GM23338 (cell line): ENCODE measurements around the gene C10orf105. TPM values are rescaled to one million over a fixed set of nuclear protein-coding genes. Genes with fewer than 3 reads are reported as not detected.

Source experiments
- ATAC-seq: fragments of 200-7000 bp; cut with Tn5 transposase; 3 replicates; pipeline ENCODE4 v1.9.1; 2020
- DNase-seq: peaks from one replicate; pipeline ENCODE4 v3.0.0-alpha.2; 2015; ENCODE audit warnings: low spot score
- H2AFZ ChIP-seq: fragments of 200-600 bp; sonication (generic); 2 replicates; pipeline ENCODE4 v1.8.0; 2016; ENCODE audit warnings: antibody characterized with exemption, mild to moderate bottlenecking, moderate library complexity
- H3F3A ChIP-seq: fragments of 200-600 bp; sonication (generic); replicated peaks from 2 replicates; pipeline ENCODE4 v1.8.0; 2017; ENCODE audit warnings: antibody characterized with exemption, mixed run types, low read depth
- H3K27ac ChIP-seq: fragments of 200-600 bp; sonication (generic); 2 replicates; pipeline ENCODE4 v1.6.1; 2016; ENCODE audit warnings: low read depth
- H3K27me3 ChIP-seq: fragments of 200-600 bp; sonication (generic); 2 replicates; pipeline ENCODE4 v1.8.0; 2016; ENCODE audit warnings: mild to moderate bottlenecking, mixed run types, moderate library complexity; ENCODE audit not compliant: insufficient read depth
- H3K36me3 ChIP-seq: fragments of 200-600 bp; sonication (generic); 2 replicates; pipeline ENCODE4 v1.8.0; 2016; ENCODE audit warnings: mild to moderate bottlenecking; ENCODE audit not compliant: insufficient read depth
- H3K4me1 ChIP-seq: fragments of 200-600 bp; sonication (generic); 2 replicates; pipeline ENCODE4 v1.8.0; 2016; ENCODE audit warnings: mild to moderate bottlenecking, moderate library complexity; ENCODE audit not compliant: insufficient read depth
- H3K4me2 ChIP-seq: fragments of 200-600 bp; sonication (generic); 2 replicates; pipeline ENCODE4 v1.7.1; 2017; ENCODE audit warnings: mixed run types
- H3K4me3 ChIP-seq: fragments of 200-600 bp; sonication (generic); 2 replicates; pipeline ENCODE4 v1.6.1; 2016; ENCODE audit warnings: mixed run types
- H3K79me2 ChIP-seq: fragments of 200-600 bp; sonication (generic); replicated peaks from 2 replicates; pipeline ENCODE4 v1.8.0; 2017; ENCODE audit warnings: mild to moderate bottlenecking; ENCODE audit not compliant: insufficient read depth
- H3K9me2 ChIP-seq: fragments of 200-600 bp; sonication (generic); 2 replicates; pipeline ENCODE4 v1.8.0; 2017; ENCODE audit not compliant: insufficient read depth
- H4K20me1 ChIP-seq: fragments of 200-600 bp; sonication (generic); replicated peaks from 2 replicates; pipeline ENCODE4 v1.8.0; 2017; ENCODE audit warnings: mild to moderate bottlenecking; ENCODE audit not compliant: insufficient read depth
- H3K27ac Mint-ChIP-seq: 2 replicates; pipeline ENCODE4 v1.8.0; 2020; ENCODE audit warnings: inconsistent platforms, mild to moderate bottlenecking, moderate library complexity, mixed read lengths
- H3K27me3 Mint-ChIP-seq: 3 replicates; pipeline ENCODE4 v1.8.0; 2022; ENCODE audit warnings: low read depth, mild to moderate bottlenecking, moderate library complexity, mixed read lengths, inconsistent platforms; ENCODE audit not compliant: insufficient read depth, poor library complexity
- H3K36me3 Mint-ChIP-seq: 3 replicates; pipeline ENCODE4 v1.8.0; 2021; ENCODE audit warnings: low read depth, mild to moderate bottlenecking, inconsistent platforms, moderate library complexity, mixed read lengths
- H3K4me1 Mint-ChIP-seq: 3 replicates; pipeline ENCODE4 v1.8.0; 2020; ENCODE audit warnings: mild to moderate bottlenecking, inconsistent platforms, mixed read lengths
- H3K4me3 Mint-ChIP-seq: 3 replicates; pipeline ENCODE4 v1.8.0; 2021; ENCODE audit warnings: moderate library complexity, mild to moderate bottlenecking, inconsistent platforms, mixed read lengths
- H3K9me3 Mint-ChIP-seq: 3 replicates; pipeline ENCODE4 v1.8.0; 2020; ENCODE audit warnings: moderate library complexity, mild to moderate bottlenecking, inconsistent platforms, mixed read lengths
- EZH2 ChIP-seq: fragments of 200-600 bp; sonication (generic); IDR thresholded peaks from one replicate; pipeline ENCODE4 v1.8.0; 2017; ENCODE audit warnings: antibody characterized with exemption, mild to moderate bottlenecking, low read depth; ENCODE audit not compliant: unreplicated experiment
- EZH2phosphoT487 ChIP-seq: fragments of 200-600 bp; sonication (generic); IDR thresholded peaks from one replicate; pipeline ENCODE4 v1.8.1; 2018; ENCODE audit warnings: antibody characterized with exemption; ENCODE audit not compliant: unreplicated experiment
- NANOG ChIP-seq: IDR thresholded peaks from 2 replicates; pipeline ENCODE4 v1.6.1; 2016; ENCODE audit warnings: antibody characterized with exemption, borderline replicate concordance
- POLR2AphosphoS5 ChIP-seq: IDR thresholded peaks from 2 replicates; pipeline ENCODE4 v1.6.1; 2016; ENCODE audit warnings: antibody characterized with exemption, low read depth
- ZNF331 ChIP-seq: fragments of 250-450 bp; sonication (Bioruptor Pico); IDR thresholded peaks from 2 replicates; pipeline ENCODE4 v1.5.0; 2020; ENCODE audit warnings: low read depth, mild to moderate bottlenecking, moderate library complexity
- ZNF462 ChIP-seq: fragments of 250-450 bp; sonication (Bioruptor Pico); IDR thresholded peaks from 2 replicates; pipeline ENCODE4 v1.5.0; 2020; ENCODE audit warnings: mild to moderate bottlenecking, moderate library complexity
- polyA plus RNA-seq: library from polyadenylated mRNA; unstranded; fragments of >200 nt; fragmentation: Nextera tagmentation; extraction: Ambion mirVana; gene quantifications from 2 replicates; pipeline ENCODE4 v1.2.1, GENCODE V29; 2016
- total RNA-seq: library from RNA; depleted of rRNA; stranded (reverse); fragments of >200 nt; shearing (Covaris generic); gene quantifications from 2 replicates; pipeline ENCODE4 v1.2.3, GENCODE V29; 2014
- TF ChIP-seq, protein P1 (sequence below): IDR thresholded peaks from one replicate; pipeline ENCODE4 v1.6.1; 2018; ENCODE audit warnings: antibody characterized with exemption; ENCODE audit not compliant: unreplicated experiment

Gene C10orf105
- total and polyA plus RNA-seq, 2 experiments from 2014 or later, result 0.15 to 0.17 TPM

GRCh38 chr10:71677261-71677660, 42.3 kb downstream of the C10orf105 start:
- Mint-ChIP-seq H3K27me3 (peaks cover 10% of the 10 kb centered on the region), H3K4me3 (no peak overlapping the region), H3K36me3 (no peaks in the 10 kb centered on the region), H3K27ac (no peak overlapping the region), H3K4me1 (peaks cover 2% of the 10 kb centered on the region; the same call in 1 of the 3 replicates), H3K9me3 (no peaks in the 10 kb centered on the region)
- Histone ChIP-seq H4K20me1 (no peaks in the 10 kb centered on the region), H3K27ac (no peak overlapping the region), H3K4me1 (no peaks in the 10 kb centered on the region), H3K4me3 (no peak overlapping the region), H3K36me3 (no peaks in the 10 kb centered on the region), H3K27me3 (no peaks in the 10 kb centered on the region), H2AFZ (no peak overlapping the region), H3F3A (no peaks in the 10 kb centered on the region), H3K79me2 (no peaks in the 10 kb centered on the region), H3K9me2 (no peaks in the 10 kb centered on the region), H3K4me2 (no peak overlapping the region)
- no peak for ATAC-seq
- no peak for DNase-seq
- no peak for TF ChIP-seq EZH2phosphoT487
- TF ChIP-seq POLR2AphosphoS5, result no peak
- TF ChIP-seq, protein P1, sequence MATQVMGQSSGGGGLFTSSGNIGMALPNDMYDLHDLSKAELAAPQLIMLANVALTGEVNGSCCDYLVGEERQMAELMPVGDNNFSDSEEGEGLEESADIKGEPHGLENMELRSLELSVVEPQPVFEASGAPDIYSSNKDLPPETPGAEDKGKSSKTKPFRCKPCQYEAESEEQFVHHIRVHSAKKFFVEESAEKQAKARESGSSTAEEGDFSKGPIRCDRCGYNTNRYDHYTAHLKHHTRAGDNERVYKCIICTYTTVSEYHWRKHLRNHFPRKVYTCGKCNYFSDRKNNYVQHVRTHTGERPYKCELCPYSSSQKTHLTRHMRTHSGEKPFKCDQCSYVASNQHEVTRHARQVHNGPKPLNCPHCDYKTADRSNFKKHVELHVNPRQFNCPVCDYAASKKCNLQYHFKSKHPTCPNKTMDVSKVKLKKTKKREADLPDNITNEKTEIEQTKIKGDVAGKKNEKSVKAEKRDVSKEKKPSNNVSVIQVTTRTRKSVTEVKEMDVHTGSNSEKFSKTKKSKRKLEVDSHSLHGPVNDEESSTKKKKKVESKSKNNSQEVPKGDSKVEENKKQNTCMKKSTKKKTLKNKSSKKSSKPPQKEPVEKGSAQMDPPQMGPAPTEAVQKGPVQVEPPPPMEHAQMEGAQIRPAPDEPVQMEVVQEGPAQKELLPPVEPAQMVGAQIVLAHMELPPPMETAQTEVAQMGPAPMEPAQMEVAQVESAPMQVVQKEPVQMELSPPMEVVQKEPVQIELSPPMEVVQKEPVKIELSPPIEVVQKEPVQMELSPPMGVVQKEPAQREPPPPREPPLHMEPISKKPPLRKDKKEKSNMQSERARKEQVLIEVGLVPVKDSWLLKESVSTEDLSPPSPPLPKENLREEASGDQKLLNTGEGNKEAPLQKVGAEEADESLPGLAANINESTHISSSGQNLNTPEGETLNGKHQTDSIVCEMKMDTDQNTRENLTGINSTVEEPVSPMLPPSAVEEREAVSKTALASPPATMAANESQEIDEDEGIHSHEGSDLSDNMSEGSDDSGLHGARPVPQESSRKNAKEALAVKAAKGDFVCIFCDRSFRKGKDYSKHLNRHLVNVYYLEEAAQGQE, result no peak
- TF ChIP-seq NANOG, result no peak
- TF ChIP-seq ZNF331 (CRISPR knock-in tag), result no peak
- TF ChIP-seq ZNF462 (CRISPR knock-in tag), result no peak
- no peak for TF ChIP-seq EZH2
